Stomach (tissue), 9 donors: ENCODE measurements around the gene CXCL12. TPM values are rescaled to one million over a fixed set of nuclear protein-coding genes. Genes with fewer than 3 reads are reported as not detected.

Source experiments
- DNase-seq, 2 donors: peaks; one replicate each; pipeline versions ENCODE4 v3.0.0 to v3.0.0-alpha.2; 2013 to 2019
- H3K27ac ChIP-seq, 5 donors: fragments of 200-600 bp in 4 of 5; sonication (generic) in 4 of 5; one replicate each; pipeline ENCODE4 v1.5.1; 2013 to 2019; ENCODE audit warnings: mild to moderate bottlenecking in 1 of 5, moderate library complexity in 1 of 5
- H3K27me3 ChIP-seq, 3 donors: fragments of 200-600 bp; sonication (generic); one replicate each; pipeline ENCODE4 v1.5.1; 2017 to 2019; ENCODE audit warnings: mixed run types in 1 of 3
- H3K36me3 ChIP-seq, 4 donors: fragments of 200-600 bp; sonication (generic); 1 replicate in 3 of 4; 2 replicates in 1 of 4; pipeline ENCODE4 v1.5.1; 2016 to 2019
- H3K4me1 ChIP-seq, 4 donors: fragments of 200-600 bp; sonication (generic); one replicate each; pipeline ENCODE4 v1.5.1; 2016 to 2019
- H3K4me3 ChIP-seq, 4 donors: fragments of 200-600 bp; sonication (generic) in 3 of 4; one replicate each; pipeline ENCODE4 v1.5.1; 2016 to 2019; ENCODE audit warnings: mild to moderate bottlenecking in 1 of 4
- H3K9me3 ChIP-seq, 4 donors: fragments of 200-600 bp; sonication (generic); one replicate each; pipeline ENCODE4 v1.5.1; 2016 to 2019
- EP300 ChIP-seq: sonication (generic); formaldehyde crosslinking; IDR thresholded peaks from one replicate; pipeline ENCODE4 v1.6.1; 2017; ENCODE audit warnings: antibody characterized with exemption
- POLR2A ChIP-seq, 4 donors: fragments of 450-650 bp; IDR thresholded peaks; one replicate each; pipeline ENCODE4 v1.6.1; 2016; ENCODE audit warnings: antibody characterized with exemption in 4 of 4, control low read depth in 2 of 4, mild to moderate bottlenecking in 1 of 4, moderate library complexity in 1 of 4
- POLR2AphosphoS5 ChIP-seq, 3 donors: sonication (generic); formaldehyde crosslinking; IDR thresholded peaks; one replicate each; pipeline ENCODE4 v1.6.1; 2016; ENCODE audit warnings: antibody characterized with exemption in 3 of 3
- WGBS, 5 donors: extraction: QIAGEN DNeasy Blood & Tissue Kit in 3 of 5; methylation state at CpG; one replicate each; pipeline versions ENCODE4 v1.1.5 to v1.1.7; 2013 to 2018; 5-methylcytosine and 5-hydroxymethylcytosine counted together
- intact Hi-C: fragments of 100-400 bp; cut with DNase I; formaldehyde crosslinking; loops from one replicate; pipeline ENCODE4 v1.15.1; 2023; ENCODE audit warnings: low total_unique reads
- polyA plus RNA-seq, 3 donors: library from polyadenylated mRNA; stranded (reverse); fragments of 200-250 nt; gene quantifications; one replicate each; pipeline ENCODE4 v1.2.3, GENCODE V29; 2013
- total RNA-seq, 5 donors: library from RNA; depleted of rRNA; stranded (reverse); fragments of >200 nt; gene quantifications; one replicate each; pipeline versions ENCODE4 v1.1.0 to v1.2.3, GENCODE V29; 2014 to 2016
- TF ChIP-seq, protein P1 (sequence below), 7 experiments: fragments of 450-650 bp in 4 of 7; fragments of 200-600 bp in 3 of 7; sonication (generic) in 3 of 7; IDR thresholded peaks; one replicate each; pipeline ENCODE4 v1.5.1; 2016 to 2019; ENCODE audit warnings: antibody characterized with exemption in 7 of 7, control low read depth in 2 of 7, mild to moderate bottlenecking in 1 of 7
- donor health status: healthy with polysubstance abuse.
- donor health status: Bipolar disorder and iron deficiency.
- donor health status: healthy.

Gene CXCL12
- total and polyA plus RNA-seq, 8 donors: 5.8 to 52.3 (median 12.9) TPM

DNA sequence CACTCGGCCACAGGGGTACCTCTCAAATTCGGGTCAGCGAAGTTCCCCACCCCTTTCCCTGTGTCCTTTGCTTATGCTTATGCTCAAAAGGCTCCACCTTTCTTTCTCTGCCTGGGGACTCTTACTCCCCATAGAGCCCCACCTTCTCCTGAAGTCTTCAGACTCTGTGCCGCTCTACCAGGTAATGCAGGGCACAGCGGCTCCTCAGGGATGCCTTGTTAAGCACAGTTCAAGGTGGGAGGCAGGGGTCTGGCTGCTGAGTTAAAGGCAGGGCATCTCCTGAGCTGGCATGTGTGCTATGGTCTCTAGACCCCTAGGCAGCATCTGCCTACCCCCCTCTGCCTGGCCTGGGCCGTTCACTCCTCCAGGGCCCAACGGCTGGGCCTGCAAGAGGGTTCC is 3.0 kb upstream of the CXCL12 start:
- Histone ChIP-seq H3K27me3 (peaks cover 0 to 57% (median 36%) of the 10 kb centered on the region in 3 donors), H3K4me1 (peaks cover 16 to 45% (median 33%) of the 10 kb centered on the region in 4 donors), H3K36me3 (no peaks in the 10 kb centered on the region), H3K27ac (no peak overlapping the region), H3K4me3 (no peak overlapping the region), H3K9me3 (no peaks in the 10 kb centered on the region)
- peak in 1 of 2 donors; percentile 15 for DNase-seq
- intact Hi-C loops: loop anchor here (5.0 kb wide), 2 partner anchors 701 to 716 kb away; no protein-coding TSS in a partner anchor
- no peak for TF ChIP-seq POLR2AphosphoS5 (IDR thresholded peaks at IDR 0.05)
- no peak for TF ChIP-seq EP300
- TF ChIP-seq POLR2A (IDR thresholded peaks at IDR 0.05): no peak
- TF ChIP-seq, protein P1, sequence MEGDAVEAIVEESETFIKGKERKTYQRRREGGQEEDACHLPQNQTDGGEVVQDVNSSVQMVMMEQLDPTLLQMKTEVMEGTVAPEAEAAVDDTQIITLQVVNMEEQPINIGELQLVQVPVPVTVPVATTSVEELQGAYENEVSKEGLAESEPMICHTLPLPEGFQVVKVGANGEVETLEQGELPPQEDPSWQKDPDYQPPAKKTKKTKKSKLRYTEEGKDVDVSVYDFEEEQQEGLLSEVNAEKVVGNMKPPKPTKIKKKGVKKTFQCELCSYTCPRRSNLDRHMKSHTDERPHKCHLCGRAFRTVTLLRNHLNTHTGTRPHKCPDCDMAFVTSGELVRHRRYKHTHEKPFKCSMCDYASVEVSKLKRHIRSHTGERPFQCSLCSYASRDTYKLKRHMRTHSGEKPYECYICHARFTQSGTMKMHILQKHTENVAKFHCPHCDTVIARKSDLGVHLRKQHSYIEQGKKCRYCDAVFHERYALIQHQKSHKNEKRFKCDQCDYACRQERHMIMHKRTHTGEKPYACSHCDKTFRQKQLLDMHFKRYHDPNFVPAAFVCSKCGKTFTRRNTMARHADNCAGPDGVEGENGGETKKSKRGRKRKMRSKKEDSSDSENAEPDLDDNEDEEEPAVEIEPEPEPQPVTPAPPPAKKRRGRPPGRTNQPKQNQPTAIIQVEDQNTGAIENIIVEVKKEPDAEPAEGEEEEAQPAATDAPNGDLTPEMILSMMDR (IDR thresholded peaks at IDR 0.05): no peak
- WGBS, 5 donors: 85 to 91% (median 91%) methylated on average over 7 of the region's 7 CpGs

DNA sequence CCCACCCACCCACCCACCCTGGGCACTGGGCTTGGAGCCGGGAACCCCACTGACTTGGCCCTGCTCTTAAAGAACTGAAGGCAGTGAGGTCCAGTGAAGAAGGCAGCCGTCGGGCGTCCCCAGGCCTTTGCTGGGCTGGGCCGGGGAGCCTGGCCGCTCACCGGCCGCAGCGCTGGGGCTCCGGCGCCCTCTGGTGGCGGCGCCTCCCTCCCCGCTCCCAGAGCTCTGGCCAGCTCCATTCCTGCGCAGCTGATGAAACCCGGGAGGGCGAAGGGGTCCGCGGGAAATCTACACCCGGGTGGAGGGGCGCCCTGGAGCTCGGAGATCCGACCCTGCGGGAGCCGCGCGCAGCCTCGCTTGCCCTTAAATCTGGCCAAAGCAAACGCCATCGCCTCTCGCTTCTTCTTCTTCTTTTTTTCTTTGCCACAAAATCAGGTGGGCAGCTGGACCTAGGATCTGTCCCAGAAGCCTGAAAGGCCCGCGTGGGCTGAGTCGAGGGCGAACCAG is 1.7 kb upstream of the CXCL12 start:
- intact Hi-C loops: loop anchor here (5.0 kb wide), 2 partner anchors 699 to 714 kb away; no protein-coding TSS in a partner anchor
- WGBS, 5 donors: 1 to 4% (median 2%) methylated on average over 10 to 35 of the region's 35 CpGs
- Histone ChIP-seq H3K9me3 (no peaks in the 10 kb centered on the region), H3K27me3 (peaks cover 0 to 63% (median 43%) of the 10 kb centered on the region in 3 donors), H3K27ac (peak overlapping the region in 1 of 5 donors; percentile 78), H3K36me3 (no peaks in the 10 kb centered on the region), H3K4me1 (peaks cover 16 to 50% (median 33%) of the 10 kb centered on the region in 4 donors), H3K4me3 (no peak overlapping the region)
- TF ChIP-seq POLR2AphosphoS5 (IDR thresholded peaks at IDR 0.05) (no peak), EP300 (no peak)
- TF ChIP-seq, protein P1 (IDR thresholded peaks at IDR 0.05): peak in 5 of 7 experiments; percentile 73 to 91 (median 86)
- peak; percentile 60 to 92 for DNase-seq

DNA sequence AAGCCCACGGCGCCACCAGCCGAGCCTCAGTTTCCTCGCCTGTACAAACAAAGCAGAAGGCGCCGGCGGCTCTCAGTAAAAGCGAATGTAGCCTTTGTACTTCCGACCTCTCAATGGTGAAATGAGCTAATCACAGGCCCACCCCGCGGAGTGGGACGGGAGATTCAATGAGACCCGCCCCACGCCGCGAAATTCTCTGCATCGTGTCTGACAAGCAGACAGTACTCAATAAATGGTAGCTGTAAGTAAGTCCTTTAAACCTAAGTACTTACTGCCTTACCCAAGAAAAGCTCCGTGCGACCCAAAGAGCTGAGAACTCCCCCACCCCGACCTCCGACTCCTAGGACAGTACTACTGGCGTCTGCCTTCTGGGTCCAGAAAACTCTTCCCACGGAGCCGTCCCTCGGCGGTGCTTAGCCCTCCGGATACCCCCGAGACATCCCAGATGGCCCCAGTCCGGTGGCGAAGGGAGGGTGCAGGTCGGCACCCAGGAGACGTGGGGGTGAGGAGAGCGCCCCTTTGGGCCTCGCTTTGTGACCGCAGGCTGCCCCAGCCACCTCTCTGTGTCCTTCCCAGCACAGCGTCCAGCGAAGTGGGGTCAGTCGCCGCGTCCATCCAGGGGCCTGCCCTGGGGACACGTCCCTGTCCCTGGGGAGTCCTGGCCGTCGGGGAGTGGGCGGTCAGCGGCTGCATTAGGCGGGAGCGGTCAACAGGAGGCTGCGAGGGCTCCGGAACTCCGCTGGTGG is 972 bp upstream of the CXCL12 start:
- 18 to 46% (median 22%) methylated on average over 46 to 50 of the region's 50 CpGs for WGBS, 5 donors
- H3K36me3 ChIP-seq: no peaks in the 10 kb centered on the region
- TF ChIP-seq POLR2A (IDR thresholded peaks at IDR 0.05) (no peak), EP300 (no peak), POLR2AphosphoS5 (IDR thresholded peaks at IDR 0.05) (no peak)
- TF ChIP-seq, protein P1 (IDR thresholded peaks at IDR 0.05): no peak
- peaks cover 16 to 50% (median 33%) of the 10 kb centered on the region in 4 donors for H3K4me1 ChIP-seq
- peaks cover 0 to 62% (median 43%) of the 10 kb centered on the region in 3 donors for H3K27me3 ChIP-seq
- peak overlapping the region in 1 of 5 donors; percentile 78 for H3K27ac ChIP-seq
- H3K9me3 ChIP-seq: no peaks in the 10 kb centered on the region
- DNase-seq: peak; percentile 19 to 49
- H3K4me3 ChIP-seq: peak overlapping the region; percentile 56 to 71 (median 65)
- intact Hi-C loops: loop anchor here (5.0 kb wide), 2 partner anchors 699 to 714 kb away; no protein-coding TSS in a partner anchor

DNA sequence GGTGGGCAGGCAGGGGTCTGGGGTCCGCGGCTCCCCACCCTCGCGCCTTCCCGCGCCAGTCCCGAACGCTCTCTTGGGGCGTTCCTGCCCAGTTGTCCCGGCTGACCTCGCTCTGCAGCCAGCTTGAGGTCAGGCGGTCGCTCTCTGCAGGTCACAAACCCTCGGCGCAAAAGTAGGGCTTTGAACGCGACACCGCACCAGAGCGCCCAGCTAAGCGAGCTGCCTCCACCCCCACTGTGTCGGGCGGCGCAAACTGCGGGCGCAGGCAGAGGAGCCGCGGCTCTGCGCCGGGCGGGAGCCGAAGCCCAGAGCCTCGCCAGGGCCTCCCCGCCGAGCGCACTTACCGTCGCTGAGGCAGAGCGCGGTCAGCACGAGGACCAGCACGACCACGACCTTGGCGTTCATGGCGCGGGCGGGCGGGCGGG is 284 bp downstream of the CXCL12 start:
- Histone ChIP-seq H3K9me3 (no peaks in the 10 kb centered on the region), H3K4me1 (peaks cover 16 to 50% (median 33%) of the 10 kb centered on the region in 4 donors), H3K27ac (peak overlapping the region in 4 of 5 donors; percentile 43 to 78 (median 65)), H3K36me3 (no peaks in the 10 kb centered on the region), H3K27me3 (peaks cover 0 to 62% (median 43%) of the 10 kb centered on the region in 3 donors), H3K4me3 (peak overlapping the region; percentile 56 to 71 (median 65))
- no peak for TF ChIP-seq POLR2AphosphoS5 (IDR thresholded peaks at IDR 0.05)
- TF ChIP-seq, protein P1 (IDR thresholded peaks at IDR 0.05): no peak
- TF ChIP-seq EP300: no peak
- TF ChIP-seq POLR2A (IDR thresholded peaks at IDR 0.05): no peak
- intact Hi-C loops: loop anchor here (5.0 kb wide), 2 partner anchors 697 to 712 kb away; no protein-coding TSS in a partner anchor
- peak in 1 of 2 donors; percentile 9 for DNase-seq
- WGBS, 5 donors: 0 to 3% (median 0%) methylated on average over 3 to 48 of the region's 48 CpGs
